NT2/D1 (cell line): ENCODE measurements around the gene IMMP2L.

Experiments used
- SUZ12 ChIP-seq: IDR thresholded peaks from 2 replicates; pipeline ENCODE4 v1.6.1; 2011; ENCODE audit not compliant: insufficient read length, insufficient read depth; ENCODE audit errors: extremely low read depth
- YY1 ChIP-seq: IDR thresholded peaks from 2 replicates; pipeline ENCODE4 v1.6.1; 2011; ENCODE audit not compliant: insufficient read length, insufficient read depth
- ZNF274 ChIP-seq: IDR thresholded peaks from 2 replicates; pipeline ENCODE4 v1.6.1; 2011; ENCODE audit warnings: mild to moderate bottlenecking, low read depth, low read length

- TF ChIP-seq YY1 (no peak), ZNF274 (no peak), SUZ12 (no peak)
Observed at GRCh38 chr7:111521660-111522059, 40.6 kb downstream of the IMMP2L start.
